GM12892 (cell line): ENCODE measurements around the gene PLPPR3.

Experiments
- POLR2A ChIP-seq: IDR thresholded peaks from 2 replicates; pipeline ENCODE4 v1.6.1; 2011; ENCODE audit warnings: low read depth, low read length, control low read depth
- POLR2AphosphoS5 ChIP-seq: IDR thresholded peaks from 2 replicates; pipeline ENCODE4 v1.6.1; 2011; ENCODE audit warnings: low read depth, low read length, control low read depth
- TAF1 ChIP-seq: IDR thresholded peaks from 2 replicates; pipeline ENCODE4 v1.6.1; 2011; ENCODE audit warnings: low read depth, mild to moderate bottlenecking, control low read depth, low read length, borderline replicate concordance

DNA sequence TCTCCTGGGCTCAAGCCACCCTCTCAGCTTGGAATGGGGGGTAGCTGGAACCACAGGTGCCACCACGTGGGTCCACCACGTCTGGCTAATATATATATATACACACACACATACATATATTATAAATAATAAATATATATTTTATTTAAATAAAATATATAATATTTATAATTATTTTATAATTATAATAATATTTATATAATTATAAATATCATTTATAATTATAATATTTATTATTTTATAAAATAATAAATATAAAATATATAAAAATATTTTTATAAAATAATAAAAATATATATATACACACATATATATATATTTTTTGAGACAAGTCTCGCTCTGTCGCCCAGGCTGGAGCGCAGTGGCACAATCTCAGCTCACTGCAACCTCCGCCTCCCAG, 32.8 kb upstream of the PLPPR3 start:
- TF ChIP-seq POLR2AphosphoS5: no peak
- TF ChIP-seq TAF1: no peak
- TF ChIP-seq POLR2A: no peak
